Measurements from ENCODE around the gene TFIP11. TPM values are rescaled to one million over a fixed set of nuclear protein-coding genes. Genes with fewer than 3 reads are reported as not detected.

TFIP11 gene
- total and polyA plus RNA-seq, 7 donors, result 28.8 to 56.1 (median 36.8) TPM

DNA sequence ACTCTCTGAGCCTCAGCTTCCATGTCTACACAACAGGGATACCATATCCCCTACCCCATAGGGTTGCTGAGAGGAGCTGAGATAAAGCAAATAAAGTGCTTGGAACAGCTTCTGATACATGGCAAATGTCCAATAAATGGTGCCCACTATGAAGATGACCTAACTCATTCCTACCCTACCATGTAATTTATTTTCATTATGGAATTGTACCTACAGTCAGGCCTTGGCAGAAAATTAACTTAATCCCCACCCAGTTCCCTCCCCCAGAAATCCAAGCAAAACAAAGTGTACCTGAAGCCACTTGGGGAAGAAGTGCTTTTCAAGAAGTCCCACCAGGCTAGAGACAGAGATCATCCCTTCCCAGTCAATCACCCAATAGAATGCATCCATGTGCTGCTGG lies 17.8 kb downstream of the TFIP11 start:
- no peak overlapping the region for H3K4me3 ChIP-seq
- no peaks in the 10 kb centered on the region for H3K4me1 ChIP-seq
- TF ChIP-seq CTCF (IDR thresholded peaks at IDR 0.05), result no peak
- H3K27ac ChIP-seq, result no peak overlapping the region
- peaks cover 29 to 100% of the 10 kb centered on the region in 2 donors for H3K36me3 ChIP-seq (ENCODE audit: insufficient read depth in 1 of 2, low read depth in 1 of 2)
- H3K27me3 ChIP-seq (ENCODE audit: insufficient read depth in 3 of 3, low read length in 2 of 3), result no peaks in the 10 kb centered on the region
- H3K9me3 ChIP-seq, result no peaks in the 10 kb centered on the region
- DNase-seq (no peak), ATAC-seq (no peak)
- intact Hi-C loops (cut with DNase I), result no loop called here

DNA sequence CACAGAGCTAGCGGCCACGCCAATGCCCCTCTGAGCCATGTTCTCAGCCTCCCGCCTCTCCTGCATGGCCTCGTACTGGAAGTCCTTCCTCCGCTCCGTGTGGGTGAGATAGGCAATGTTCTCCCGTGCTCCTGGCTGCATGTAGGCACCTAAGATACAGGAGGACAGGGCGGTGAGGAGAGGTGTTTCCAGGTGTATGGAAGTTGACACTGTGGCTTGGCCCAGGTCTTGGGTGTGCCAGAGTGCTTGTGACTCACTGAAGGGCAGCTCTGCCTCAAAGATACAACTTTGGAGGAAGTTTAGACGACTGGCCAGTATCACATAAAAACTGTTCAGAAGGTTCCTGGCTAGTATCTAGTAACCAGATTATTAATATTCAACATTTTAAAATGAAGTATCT lies 20.1 kb downstream of the TFIP11 start:
- intact Hi-C loops (cut with DNase I), result no loop called here
- TF ChIP-seq CTCF (IDR thresholded peaks at IDR 0.05), result no peak
- Histone ChIP-seq H3K36me3 (ENCODE audit: insufficient read depth in 1 of 2, low read depth in 1 of 2) (peaks cover 23 to 100% of the 10 kb centered on the region in 2 donors), H3K27me3 (ENCODE audit: insufficient read depth in 3 of 3, low read length in 2 of 3) (no peaks in the 10 kb centered on the region), H3K4me3 (no peak overlapping the region), H3K4me1 (no peaks in the 10 kb centered on the region), H3K9me3 (no peaks in the 10 kb centered on the region), H3K27ac (no peak overlapping the region)
- 85 to 92% (median 92%) methylated on average over 9 of the region's 9 CpGs for WGBS, 3 donors
- ATAC-seq (no peak), DNase-seq (no peak)

- Histone ChIP-seq H3K27ac (no peak overlapping the region), H3K4me3 (no peak overlapping the region), H3K9me3 (no peaks in the 10 kb centered on the region), H3K27me3 (ENCODE audit: insufficient read depth in 3 of 3, low read length in 2 of 3) (no peaks in the 10 kb centered on the region), H3K36me3 (ENCODE audit: insufficient read depth in 1 of 2, low read depth in 1 of 2) (peaks cover 20 to 90% of the 10 kb centered on the region in 2 donors), H3K4me1 (peaks cover 15% of the 10 kb centered on the region)
- intact Hi-C loops (cut with DNase I), result no loop called here
- ATAC-seq (no peak), DNase-seq (no peak)
- no peak for TF ChIP-seq CTCF (IDR thresholded peaks at IDR 0.05)
- WGBS, 3 donors, result 75 to 76% (median 76%) methylated on average over 4 of the region's 4 CpGs
These were observed 22.7 kb downstream of the TFIP11 start for GRCh38 chr22:26489447-26490036.

GRCh38 chr22:26487996-26488395 lies 24.3 kb downstream of the TFIP11 start:
- ATAC-seq (no peak), DNase-seq (no peak)
- intact Hi-C loops (cut with DNase I), result no loop called here
- Histone ChIP-seq H3K27ac (no peak overlapping the region), H3K27me3 (ENCODE audit: insufficient read depth in 3 of 3, low read length in 2 of 3) (no peaks in the 10 kb centered on the region), H3K36me3 (ENCODE audit: insufficient read depth in 1 of 2, low read depth in 1 of 2) (peaks cover 12 to 75% of the 10 kb centered on the region in 2 donors), H3K4me1 (peaks cover 19% of the 10 kb centered on the region), H3K4me3 (no peak overlapping the region), H3K9me3 (no peaks in the 10 kb centered on the region)
- TF ChIP-seq CTCF (IDR thresholded peaks at IDR 0.05), result no peak
- WGBS, 3 donors, result 28 to 32% (median 31%) methylated on average over 3 of the region's 3 CpGs

GRCh38 chr22:26486394-26486793 lies 25.9 kb downstream of the TFIP11 start:
- H3K9me3 ChIP-seq, result no peaks in the 10 kb centered on the region
- 84 to 90% (median 89%) methylated on average over 5 of the region's 5 CpGs for WGBS, 3 donors
- no peak overlapping the region for H3K4me3 ChIP-seq
- intact Hi-C loops (cut with DNase I), result no loop called here
- ATAC-seq (no peak), DNase-seq (no peak)
- peaks cover 35% of the 10 kb centered on the region for H3K4me1 ChIP-seq
- TF ChIP-seq CTCF (IDR thresholded peaks at IDR 0.05), result no peak
- no peaks in the 10 kb centered on the region for H3K27me3 ChIP-seq (ENCODE audit: insufficient read depth in 3 of 3, low read length in 2 of 3)
- H3K27ac ChIP-seq, result no peak overlapping the region
- H3K36me3 ChIP-seq (ENCODE audit: insufficient read depth in 1 of 2, low read depth in 1 of 2), result peaks cover 12 to 65% of the 10 kb centered on the region in 2 donors
